Measurements from ENCODE around the gene FBLN1.
"Not testable (repeated sequence)": the region's sequence is repeated elsewhere in the genome, so short reads cannot be mapped to it uniquely, and the experiment has no call there.

The FBLN1 gene

GRCh38 chr22:45484742-45485141, 17.9 kb upstream of the FBLN1 start:
- Mint-ChIP-seq H3K4me1 (peaks cover 35% of the 10 kb centered on the region), H3K9me3 (peaks cover 52% of the 10 kb centered on the region), H3K36me3 (ENCODE audit: low read depth) (peaks cover 15% of the 10 kb centered on the region), H3K4me3 (no peak overlapping the region), H3K27ac (no peak overlapping the region), H3K27me3 (ENCODE audit: low read depth, poor library complexity) (peaks cover 3% of the 10 kb centered on the region)
- TF ChIP-seq, protein P1, sequence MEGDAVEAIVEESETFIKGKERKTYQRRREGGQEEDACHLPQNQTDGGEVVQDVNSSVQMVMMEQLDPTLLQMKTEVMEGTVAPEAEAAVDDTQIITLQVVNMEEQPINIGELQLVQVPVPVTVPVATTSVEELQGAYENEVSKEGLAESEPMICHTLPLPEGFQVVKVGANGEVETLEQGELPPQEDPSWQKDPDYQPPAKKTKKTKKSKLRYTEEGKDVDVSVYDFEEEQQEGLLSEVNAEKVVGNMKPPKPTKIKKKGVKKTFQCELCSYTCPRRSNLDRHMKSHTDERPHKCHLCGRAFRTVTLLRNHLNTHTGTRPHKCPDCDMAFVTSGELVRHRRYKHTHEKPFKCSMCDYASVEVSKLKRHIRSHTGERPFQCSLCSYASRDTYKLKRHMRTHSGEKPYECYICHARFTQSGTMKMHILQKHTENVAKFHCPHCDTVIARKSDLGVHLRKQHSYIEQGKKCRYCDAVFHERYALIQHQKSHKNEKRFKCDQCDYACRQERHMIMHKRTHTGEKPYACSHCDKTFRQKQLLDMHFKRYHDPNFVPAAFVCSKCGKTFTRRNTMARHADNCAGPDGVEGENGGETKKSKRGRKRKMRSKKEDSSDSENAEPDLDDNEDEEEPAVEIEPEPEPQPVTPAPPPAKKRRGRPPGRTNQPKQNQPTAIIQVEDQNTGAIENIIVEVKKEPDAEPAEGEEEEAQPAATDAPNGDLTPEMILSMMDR (IDR thresholded peaks at IDR 0.05): no peak
- no peak for DNase-seq

- TF ChIP-seq, protein P1 (IDR thresholded peaks at IDR 0.05): no peak
- Mint-ChIP-seq H3K9me3 (peaks cover 57% of the 10 kb centered on the region), H3K36me3 (ENCODE audit: low read depth) (peaks cover 15% of the 10 kb centered on the region), H3K4me3 (no peak overlapping the region), H3K27me3 (ENCODE audit: low read depth, poor library complexity) (peaks cover 3% of the 10 kb centered on the region), H3K4me1 (peaks cover 35% of the 10 kb centered on the region), H3K27ac (no peak overlapping the region)
- no peak for DNase-seq
These were observed 17.4 kb upstream of the FBLN1 start for GRCh38 chr22:45485261-45485660.

- H3K27ac Mint-ChIP-seq: no peak overlapping the region
- H3K9me3 Mint-ChIP-seq: peaks cover 75% of the 10 kb centered on the region
- DNase-seq: no peak
- TF ChIP-seq, protein P1 (IDR thresholded peaks at IDR 0.05): no peak
- no peak overlapping the region for H3K4me3 Mint-ChIP-seq
- peaks cover 20% of the 10 kb centered on the region for H3K36me3 Mint-ChIP-seq (ENCODE audit: low read depth)
- peaks cover 10% of the 10 kb centered on the region for H3K4me1 Mint-ChIP-seq
- peaks cover 15% of the 10 kb centered on the region for H3K27me3 Mint-ChIP-seq (ENCODE audit: low read depth, poor library complexity)
These were observed 13.8 kb upstream of the FBLN1 start for GRCh38 chr22:45488764-45489370.

DNA sequence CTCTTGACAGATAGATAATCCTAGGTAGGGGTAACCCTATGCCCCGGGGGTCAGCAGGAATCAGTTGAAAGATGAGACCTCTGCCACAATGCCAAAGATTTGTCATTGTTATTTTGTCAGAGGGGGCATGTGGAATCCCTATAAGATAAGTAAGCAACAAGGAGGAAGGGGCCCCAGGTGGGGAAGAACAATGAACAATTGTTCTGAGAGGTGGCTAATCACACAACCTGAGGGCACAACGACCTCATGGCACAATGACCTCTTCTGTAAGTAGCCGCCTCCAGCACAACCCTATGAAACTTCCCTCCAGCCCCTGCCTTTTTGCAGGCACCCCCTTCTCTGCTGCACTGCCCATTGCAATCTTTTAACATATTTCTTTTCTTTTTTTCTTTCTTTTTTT, 11.8 kb upstream of the FBLN1 start:
- peaks cover 6% of the 10 kb centered on the region for H3K4me1 Mint-ChIP-seq
- TF ChIP-seq, protein P1 (IDR thresholded peaks at IDR 0.05): no peak
- DNase-seq: no peak
- H3K27me3 Mint-ChIP-seq (ENCODE audit: low read depth, poor library complexity): peaks cover 12% of the 10 kb centered on the region
- H3K36me3 Mint-ChIP-seq (ENCODE audit: low read depth): peaks cover 20% of the 10 kb centered on the region
- H3K9me3 Mint-ChIP-seq: peaks cover 72% of the 10 kb centered on the region
- no peak overlapping the region for H3K4me3 Mint-ChIP-seq
- no peak overlapping the region for H3K27ac Mint-ChIP-seq

GRCh38 chr22:45491841-45492240, 10.8 kb upstream of the FBLN1 start:
- Mint-ChIP-seq H3K36me3 (ENCODE audit: low read depth) (peaks cover 15% of the 10 kb centered on the region), H3K4me3 (no peak overlapping the region), H3K9me3 (peaks cover 66% of the 10 kb centered on the region), H3K27me3 (ENCODE audit: low read depth, poor library complexity) (peaks cover 12% of the 10 kb centered on the region), H3K4me1 (peaks cover 16% of the 10 kb centered on the region), H3K27ac (no peak overlapping the region)
- DNase-seq: no peak
- TF ChIP-seq, protein P1 (IDR thresholded peaks at IDR 0.05): no peak

DNA sequence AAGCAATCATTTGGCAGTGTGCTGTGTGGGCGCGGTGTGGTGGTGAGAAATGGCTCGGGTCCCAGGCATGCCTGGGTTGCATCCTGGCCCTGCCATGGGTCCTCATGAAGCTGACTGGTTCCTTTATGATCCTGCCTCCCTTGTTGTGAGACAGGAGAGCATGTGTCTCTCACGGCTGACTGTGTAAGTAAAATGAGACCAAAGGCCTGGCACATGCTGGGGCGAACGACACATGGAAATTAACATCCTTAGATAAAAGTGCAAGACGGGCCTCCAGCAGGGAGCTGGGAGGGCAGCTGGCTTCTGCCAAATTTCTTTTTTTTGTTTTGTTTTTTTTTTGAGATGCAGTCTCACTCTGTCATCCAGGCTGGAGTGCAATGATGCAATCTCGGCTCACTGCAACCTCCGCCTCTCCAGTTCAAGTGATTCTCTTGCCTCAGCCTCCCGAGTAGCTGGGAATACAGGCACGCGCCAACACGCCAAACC, 9.4 kb upstream of the FBLN1 start:
- Mint-ChIP-seq H3K36me3 (ENCODE audit: low read depth) (peaks cover 11% of the 10 kb centered on the region), H3K27ac (no peak overlapping the region), H3K27me3 (ENCODE audit: low read depth, poor library complexity) (peaks cover 17% of the 10 kb centered on the region), H3K4me1 (peaks cover 29% of the 10 kb centered on the region), H3K4me3 (no peak overlapping the region), H3K9me3 (peaks cover 54% of the 10 kb centered on the region)
- TF ChIP-seq, protein P1 (IDR thresholded peaks at IDR 0.05): no peak
- DNase-seq: no peak

GRCh38 chr22:45494306-45494705, 8.4 kb upstream of the FBLN1 start:
- H3K9me3 Mint-ChIP-seq: peaks cover 44% of the 10 kb centered on the region
- H3K36me3 Mint-ChIP-seq (ENCODE audit: low read depth); DNase-seq; H3K4me3 Mint-ChIP-seq; H3K27ac Mint-ChIP-seq: not testable (repeated sequence)
- peaks cover 18% of the 10 kb centered on the region for H3K27me3 Mint-ChIP-seq (ENCODE audit: low read depth, poor library complexity)
- peaks cover 36% of the 10 kb centered on the region for H3K4me1 Mint-ChIP-seq

GRCh38 chr22:45495616-45496015, 7.1 kb upstream of the FBLN1 start:
- H3K4me1 Mint-ChIP-seq: peaks cover 46% of the 10 kb centered on the region
- DNase-seq; H3K27ac Mint-ChIP-seq; H3K36me3 Mint-ChIP-seq (ENCODE audit: low read depth); H3K4me3 Mint-ChIP-seq: not testable (repeated sequence)
- peaks cover 15% of the 10 kb centered on the region for H3K27me3 Mint-ChIP-seq (ENCODE audit: low read depth, poor library complexity)
- H3K9me3 Mint-ChIP-seq: peaks cover 31% of the 10 kb centered on the region
